ENCODE data around the gene DEPP1.

The DEPP1 gene

DNA sequence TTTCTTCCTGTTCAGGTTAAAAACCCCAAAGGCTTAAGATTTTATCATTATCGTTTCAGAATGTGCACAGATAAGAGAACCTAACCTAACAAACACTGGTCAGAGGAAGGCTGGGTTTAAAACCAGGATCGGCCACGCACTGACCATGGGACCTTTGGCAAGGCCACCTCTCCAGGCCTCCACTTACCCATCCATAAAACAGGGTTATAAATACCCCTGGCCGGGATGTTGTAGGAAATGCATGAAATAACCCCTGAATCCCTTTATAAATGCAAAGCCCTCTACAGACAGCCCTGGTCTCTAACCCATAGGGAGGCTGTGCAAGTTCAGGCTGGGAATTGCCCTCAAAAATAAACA is 418 bp downstream of the DEPP1 start:
- no peak for DNase-seq

DNA sequence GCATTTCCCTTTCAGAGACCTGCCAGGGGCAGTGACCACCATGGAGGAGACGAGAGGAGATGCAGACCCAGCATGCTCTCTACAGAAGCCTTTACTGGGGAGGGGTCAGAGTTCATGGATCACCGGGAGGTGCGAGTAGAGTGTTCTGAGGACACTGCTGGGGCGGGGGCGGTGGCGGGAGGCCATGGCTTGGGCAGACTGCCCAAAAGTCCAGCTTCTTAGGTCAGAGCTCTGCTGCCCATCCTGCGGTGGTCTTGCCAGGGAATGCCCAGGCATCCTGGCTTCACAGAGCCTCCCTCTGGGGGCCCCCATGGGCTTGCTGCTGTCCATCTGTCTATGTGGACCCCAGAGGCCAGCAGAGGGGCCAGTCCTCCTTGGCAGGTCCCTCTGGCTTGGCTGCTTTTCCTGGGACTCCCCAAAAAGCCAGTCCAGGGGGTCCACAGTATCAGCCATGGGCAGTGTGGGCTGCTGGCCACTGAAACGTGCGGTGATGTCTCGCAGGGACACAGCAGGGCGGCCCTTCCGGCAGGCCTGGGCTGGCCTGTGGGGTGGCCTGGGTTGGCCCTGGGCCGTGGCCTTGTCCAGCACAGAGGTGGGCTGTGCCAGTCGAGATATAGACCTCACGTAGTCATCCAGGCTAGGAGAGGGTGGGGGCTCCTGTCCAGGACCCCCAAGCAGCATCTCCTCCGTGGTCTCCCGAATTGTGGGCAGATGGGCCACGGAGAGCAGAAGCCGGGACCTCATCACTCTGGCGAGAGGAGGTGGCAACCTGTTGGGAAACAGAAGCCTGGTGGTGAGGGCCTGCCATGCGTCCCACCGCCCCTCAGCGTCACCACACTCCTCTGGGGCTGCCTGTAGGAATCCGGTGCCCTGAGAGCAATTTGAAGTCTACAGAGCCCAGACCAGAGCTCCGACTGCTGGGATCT is 1.1 kb downstream of the DEPP1 start:
- no peak for DNase-seq

DNA sequence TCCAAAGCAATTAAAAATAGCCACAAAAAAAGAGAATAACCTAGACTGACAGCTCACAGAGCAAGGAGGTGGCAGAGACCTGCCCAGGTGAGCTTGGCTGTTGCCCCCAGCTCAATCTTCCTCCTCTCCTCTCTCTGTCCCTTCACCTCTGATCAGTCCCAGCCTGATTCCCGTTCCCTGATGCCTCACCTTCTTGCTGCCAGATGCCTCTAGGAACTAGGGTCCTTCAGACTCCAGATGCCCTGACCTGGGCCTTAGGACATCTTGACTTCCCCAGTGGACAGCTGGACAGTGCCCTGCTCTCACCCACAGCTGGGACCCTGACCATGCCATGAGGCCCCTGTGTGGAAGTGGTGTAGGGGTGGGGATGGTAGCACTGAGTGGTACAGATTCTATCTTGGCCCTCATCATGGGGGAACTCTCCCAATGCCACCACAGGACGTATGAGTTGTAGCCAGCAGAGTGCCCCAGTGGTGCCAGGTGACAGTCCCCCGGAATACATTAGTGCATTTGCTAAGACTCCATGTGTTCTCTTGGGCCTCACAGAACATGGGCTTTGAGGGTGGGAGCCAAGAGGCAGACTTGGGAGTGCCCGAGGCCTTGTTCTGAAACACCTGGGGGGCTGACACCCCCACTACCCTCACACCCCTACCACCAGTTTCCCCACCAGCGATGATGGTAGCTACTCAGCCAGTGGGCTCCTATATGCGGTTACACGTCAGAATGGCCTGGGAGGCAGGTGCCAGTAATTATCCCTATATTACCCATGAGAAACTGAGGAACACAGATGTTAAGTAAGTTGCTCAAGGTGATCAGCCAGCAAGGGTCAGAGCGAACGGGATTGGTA is 2.0 kb downstream of the DEPP1 start:
- DNase-seq = no peak

DNA sequence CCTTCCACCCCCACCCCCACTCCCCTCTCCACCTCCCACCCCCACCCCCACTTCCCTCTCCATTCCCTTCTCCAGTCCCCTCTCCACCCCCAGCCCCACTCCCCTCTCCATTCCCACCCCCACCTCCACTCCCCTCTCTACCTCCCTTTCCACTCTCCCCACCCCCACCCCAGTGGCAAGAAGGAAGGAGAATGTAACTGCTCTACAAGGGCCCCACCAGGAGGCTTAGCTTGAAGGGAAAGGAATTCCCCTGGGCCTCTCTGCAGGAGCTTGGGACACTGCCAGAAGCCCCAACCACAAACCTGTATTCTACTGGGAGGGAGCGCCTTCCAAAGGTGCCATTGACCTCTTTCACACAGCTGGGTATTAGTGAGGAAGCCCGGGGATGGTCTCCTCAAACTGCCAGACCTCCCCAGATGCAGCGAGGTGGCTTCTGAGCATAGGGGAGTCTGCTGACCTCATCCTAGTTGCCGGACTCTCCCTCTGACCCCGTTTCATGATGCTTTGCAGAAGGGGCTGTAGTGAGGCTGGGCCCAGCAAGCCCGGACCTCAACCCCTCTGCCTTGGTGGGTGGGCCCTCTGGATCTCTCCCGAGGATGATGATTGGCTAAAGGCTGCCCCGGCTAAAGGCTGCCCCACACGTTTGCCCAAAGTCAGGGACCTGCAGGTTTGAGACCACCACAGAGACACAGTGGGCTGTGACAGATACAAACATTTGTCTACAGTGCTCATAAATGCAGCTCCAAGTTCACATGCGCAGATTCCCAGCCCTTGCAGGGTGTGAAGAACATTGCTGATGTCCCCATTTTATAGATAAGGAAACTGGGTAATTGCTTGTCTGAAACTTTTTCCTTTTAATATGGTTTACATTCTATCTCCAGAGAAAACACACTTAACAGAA is 2.9 kb downstream of the DEPP1 start:
- DNase-seq = no peak

DNA sequence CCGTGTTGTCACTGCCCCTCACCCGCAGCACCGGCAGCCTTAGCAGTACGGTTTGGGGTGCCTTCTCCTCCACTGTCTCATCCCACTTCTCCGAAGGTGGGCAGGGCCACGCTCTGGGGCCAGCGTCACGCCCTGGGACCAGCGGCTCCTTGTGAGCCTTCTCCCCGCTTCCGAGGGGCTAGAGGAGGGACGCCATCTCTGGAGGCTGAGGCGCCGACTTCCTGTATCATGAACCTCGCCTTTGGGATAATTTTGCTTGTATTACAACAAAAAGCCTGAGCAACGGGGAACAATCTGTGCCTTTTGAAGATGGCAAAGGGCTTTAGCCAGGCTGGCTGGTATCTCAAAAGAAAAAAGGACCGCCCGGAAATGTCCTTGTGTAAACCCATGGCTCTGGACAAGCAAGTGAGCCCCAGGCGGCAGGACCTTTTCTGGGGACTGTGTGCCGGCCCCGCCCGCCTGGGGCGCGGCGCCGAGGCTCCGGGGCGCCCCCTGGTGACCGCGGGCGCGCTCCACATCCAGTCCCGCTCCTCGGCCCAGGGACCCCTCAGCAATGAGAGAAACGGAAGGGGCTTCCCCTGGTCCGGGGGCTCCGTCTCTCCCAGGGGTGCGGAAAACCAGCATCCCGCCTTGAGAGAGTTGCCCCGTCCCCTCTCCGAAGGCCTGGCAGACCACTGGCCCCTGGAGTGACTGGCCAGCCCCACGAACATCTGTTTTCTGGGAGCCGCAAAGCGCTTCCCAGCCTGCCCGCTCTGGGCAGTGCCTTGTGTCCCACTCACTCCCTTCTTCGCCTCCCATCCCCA is 3.8 kb downstream of the DEPP1 start:
- DNase-seq = peak; percentile 79

DNA sequence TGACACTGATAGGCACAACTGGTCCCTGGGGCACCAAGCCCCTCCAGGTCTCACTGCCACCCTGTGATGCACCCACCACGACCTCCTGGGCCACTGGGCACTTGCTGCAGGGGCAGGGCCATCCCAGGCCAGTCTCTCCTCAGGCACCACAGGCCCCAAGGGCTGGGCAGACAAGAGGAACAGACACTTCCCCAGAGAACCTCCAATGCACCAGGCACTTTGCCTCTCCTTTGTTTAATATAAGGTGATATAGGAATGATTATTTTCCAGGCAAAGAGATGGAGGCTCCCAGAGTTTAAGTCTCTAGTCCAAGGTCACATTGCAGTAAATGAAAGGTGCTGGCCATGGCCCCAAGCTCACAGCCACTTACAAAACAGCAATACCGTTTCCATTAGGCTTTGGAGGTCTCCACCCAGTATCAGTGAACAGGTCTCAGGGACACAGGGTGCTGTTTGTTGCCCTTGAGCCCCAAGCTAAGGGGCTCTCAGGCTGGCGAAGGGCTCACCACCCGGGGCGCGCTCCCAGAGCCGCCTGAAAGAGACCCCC is 4.5 kb downstream of the DEPP1 start:
- no peak for DNase-seq

DNA sequence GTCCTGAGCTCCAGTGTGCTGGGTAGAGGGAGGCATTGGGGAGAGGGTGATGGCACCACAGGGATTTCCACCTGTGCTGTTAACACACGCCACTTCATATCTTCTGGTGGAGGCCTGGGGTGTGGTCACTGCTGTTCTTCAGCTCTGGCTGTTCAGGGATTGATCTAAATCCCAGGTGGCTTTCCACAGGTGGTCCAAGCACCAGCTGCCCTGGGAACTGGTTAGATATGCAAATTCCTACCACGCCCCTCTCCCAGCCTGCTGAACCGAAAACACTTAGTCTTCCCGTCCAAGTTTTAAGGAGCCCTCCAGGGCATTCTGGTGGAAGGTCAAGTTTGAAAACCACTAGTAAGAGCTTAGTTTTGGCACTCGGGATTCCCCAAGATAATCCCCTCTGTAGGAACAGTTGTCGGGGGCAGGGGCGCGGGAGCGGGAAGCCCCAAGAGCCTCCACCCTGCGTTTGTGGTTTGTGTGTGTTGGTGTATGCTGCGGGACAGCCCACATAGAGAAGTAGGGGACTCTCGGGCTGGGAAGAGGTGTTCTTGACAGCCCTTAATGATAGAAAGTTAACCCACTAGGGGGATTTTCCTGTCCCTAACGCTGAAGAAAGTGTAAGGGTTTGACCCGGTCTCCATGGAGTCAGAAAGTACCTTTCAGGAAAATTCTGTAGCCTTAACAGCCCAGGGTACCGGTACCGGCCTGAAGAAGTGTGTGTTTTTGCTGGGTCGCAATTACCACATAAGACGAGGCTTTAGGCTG is 5.1 kb downstream of the DEPP1 start:
- DNase-seq = no peak

DNA sequence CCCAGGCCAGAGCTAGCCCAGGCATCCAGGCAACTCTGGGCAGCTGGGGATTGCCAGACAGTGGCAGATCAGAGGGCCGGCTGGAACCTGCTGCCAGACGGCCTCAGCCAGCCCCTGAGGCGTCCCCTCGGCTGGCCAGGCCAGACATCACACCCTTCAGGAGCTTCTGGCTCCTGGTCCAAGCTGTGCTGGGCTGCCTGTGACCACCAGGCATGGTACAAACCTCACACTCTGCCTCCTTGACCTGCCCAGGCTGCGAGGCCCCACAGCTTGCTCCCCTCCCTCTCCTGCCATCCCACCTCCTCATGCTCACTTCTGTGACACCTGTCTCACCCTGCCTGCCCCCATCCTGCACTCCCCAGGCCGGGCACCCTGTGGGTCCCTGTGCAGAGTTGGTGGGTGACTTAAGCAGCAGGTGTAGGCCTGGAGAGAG is 5.7 kb downstream of the DEPP1 start:
- no peak for DNase-seq

DNA sequence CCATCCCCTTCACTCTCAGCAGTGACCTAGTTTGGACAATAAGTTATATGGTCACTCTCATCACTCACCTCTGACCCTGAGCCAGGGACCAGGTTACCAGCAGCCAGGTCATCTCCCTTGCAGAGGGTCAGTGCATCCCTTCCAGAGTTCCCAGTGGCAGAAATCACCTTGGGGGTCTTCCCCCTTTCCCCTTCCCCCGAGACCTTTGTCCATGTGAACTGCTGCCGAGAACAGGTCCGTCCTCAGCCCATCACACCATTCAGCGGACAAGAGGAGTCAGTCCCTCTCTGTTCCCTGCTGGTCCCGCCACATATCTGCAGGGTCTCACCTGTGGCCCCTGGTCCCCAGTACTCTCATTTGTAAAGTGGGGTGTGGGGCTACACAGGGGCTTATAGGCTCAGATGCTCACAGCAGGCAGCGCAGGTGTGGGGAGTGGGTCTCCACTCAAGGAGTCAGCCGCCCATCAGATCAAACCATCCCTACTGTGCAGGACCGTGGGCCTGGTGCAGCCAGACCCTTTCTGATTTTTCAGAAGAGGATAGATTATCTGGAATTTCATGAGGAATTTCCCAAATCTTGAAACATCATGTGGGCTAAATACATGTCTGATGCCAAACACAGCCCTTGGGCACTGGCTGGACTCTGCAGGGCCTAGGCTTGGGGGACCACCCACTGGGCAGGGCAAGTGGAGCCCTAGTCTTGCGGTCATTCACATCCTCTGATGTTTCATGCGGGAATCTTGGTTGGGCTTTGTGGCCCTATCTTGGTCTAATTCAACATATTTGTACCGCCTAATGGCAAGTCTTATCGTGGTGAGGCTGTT is 6.5 kb downstream of the DEPP1 start:
- DNase-seq = no peak

DNA sequence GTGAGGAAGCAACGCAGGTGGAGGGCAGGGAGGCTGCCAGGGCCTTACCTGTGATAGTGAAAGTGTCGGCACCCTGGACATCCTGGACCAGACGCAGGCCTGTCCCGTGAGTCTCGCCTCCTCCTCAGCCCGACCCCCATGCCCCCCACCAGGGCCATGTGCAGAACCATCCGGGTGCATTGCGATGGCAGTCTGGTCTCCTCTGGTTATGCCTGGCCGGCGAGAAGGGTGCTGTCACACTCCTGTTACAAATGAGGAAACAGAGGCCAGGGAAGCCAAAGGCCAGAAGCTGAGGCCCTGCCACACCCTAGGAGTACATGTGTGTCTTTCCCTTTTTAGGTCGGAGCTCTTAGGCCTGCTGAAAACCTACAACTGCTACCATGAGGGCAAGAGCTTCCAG is 7.2 kb downstream of the DEPP1 start:
- no peak for DNase-seq

DNA sequence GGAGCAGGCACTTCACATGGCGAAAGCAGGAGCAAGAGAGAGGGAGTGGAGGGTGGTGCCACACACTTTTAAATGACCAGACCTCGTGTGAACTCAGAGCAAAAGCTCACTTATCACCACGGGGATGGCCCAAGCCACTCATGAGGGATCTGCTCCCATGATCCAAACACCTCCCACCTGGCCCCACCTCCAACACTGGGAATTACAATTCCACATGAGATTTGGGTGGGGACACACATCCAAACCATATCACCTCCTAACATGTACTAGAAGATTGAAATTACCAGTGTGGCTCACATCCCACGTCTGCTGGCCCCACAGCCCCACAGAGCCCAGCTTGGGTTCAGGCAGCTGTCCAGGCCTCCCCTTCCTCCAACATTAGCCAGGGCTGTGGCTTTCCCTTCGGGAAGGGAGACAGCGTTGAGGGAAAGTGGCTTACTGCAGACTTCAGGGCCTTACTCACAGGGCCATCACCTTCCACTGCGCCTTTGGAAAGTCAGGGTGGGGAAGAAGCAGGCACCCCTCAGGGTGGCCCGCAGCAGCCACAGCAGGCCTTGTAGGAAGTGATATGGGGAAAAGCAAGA is 7.7 kb downstream of the DEPP1 start:
- DNase-seq = no peak

DNA sequence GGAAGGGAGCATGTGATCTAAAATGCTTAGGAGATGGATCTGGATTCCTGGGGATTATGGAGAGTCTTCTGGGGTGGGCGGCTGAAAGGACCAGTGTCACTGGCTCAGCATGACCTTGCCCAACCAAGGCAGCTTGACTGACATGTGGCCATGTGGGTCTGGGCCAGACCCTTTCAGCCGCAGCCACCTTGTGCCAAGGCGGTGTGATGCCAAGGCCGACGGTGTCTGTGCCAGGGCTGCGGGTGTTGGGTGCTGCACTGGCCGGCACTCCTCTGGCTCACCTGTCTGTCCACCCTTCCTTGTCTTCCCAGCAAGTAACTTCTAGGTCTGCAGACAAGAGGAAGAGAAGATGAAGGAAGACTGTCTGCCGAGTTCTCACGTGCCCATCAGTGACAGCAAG is 8.8 kb downstream of the DEPP1 start:
- DNase-seq = no peak

DNA sequence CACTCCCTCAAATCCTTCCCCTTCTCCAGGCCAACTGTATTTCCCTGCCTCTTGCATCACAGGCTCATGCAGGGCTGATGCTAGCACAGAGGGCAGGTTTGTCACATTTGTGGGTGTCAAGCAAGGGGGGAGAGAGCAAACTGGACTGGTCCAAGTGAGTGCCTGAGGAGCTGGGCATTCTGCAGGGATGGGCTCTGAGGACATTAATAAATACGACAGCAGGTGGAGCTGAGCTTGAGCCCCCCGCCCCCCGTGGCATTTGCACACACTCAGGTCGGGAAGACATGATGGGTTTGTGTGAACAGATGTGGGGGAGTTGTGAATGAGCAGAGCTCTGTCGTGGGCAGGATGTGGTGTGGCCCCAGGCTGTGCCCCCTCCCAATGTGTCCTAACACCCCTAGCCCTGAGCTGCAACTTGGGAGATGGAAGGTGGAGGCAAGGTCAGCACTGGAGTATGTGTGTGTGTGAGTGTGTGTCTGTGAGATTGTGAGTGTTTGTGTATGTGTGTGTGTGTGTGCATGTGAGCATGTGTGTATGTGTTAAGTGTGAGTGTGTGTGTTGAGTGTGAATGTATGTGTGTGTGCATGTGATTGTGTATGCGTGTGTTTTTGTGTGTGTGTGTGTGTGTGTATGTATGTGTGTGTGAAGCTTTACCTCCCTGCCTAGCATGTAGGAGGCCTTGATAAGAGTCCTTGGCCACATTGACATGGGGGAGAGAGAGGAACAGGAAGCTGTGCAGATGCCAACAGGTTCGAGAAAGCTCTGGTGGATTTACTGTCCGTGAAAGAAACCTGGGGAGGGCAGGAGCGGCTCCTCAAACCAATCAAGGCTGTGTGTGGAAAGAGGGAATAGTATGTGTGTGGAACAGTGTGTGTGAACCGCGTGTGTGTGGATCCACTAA is 9.9 kb downstream of the DEPP1 start:
- no peak for DNase-seq

DNA sequence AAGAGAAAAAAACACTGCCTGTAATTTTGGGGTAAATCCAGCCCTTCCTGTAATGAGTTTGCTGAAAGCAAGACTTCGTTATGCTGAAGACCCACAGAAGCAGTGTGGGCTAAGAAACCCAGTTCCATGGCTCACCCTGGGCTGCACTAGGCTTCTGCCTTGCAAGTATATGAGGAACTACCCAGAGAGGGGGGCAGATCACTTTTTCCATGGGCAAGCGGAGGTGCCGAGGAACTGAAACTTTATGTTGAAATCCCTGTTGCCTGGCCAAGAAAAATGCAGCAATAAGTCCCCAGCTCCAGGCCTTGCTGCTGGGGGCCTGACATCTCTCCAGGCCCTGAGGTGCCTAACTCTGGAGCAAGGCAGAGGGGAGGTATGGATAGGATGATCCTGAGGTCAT is 10.5 kb downstream of the DEPP1 start:
- peak; percentile 55 for DNase-seq

DNA sequence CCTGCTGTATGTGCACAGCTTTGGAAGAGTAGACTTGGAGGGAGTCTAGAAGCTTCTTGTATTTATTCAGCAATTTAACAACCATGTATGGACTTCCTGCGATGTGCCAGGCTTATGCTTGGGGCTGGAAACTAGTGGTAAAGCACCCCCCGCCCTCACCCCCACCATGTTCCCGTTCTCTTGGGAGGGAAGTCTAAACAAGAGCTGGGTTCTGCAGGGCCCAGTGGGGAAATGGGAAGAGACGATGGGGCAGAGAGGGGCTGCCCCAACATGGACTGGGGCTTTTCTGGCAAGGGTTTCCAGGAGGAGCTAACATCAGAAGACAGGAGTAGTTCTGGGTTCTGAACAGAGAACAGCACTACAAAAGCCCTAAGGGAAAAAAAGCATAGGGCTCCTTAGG is 11.0 kb downstream of the DEPP1 start:
- peak; percentile 32 for DNase-seq

DNA sequence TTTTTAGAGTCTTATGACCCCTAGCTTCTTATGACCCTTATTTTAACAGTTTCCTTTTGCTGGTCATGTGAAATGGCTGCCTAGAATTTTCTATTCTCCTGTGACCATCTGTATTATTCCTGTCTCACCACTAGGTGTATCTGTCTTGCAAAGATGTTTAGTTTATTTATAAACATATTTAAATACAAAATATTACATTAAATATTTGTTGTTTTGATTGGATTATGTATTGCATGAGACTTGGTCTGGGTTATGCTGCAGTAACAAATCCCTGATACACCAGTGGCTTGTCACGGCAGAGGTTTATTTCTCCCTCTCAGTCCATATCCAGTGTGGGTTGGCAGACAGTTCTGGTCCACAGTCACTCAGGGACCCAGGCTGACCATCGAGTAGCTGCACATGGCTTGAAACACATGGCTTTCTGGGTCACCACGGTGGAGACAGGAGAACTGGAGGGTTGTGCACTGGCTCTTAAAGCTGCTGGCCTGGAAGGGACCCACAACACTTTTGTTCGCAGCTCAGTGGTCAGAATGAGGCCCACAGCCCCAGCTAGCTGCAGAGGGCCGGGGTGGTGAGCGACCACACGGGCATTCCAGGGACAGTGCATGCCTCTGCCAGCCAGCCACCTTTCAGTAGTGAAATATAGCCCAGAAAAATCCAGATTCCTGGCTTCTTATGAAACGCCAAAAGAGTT is 11.6 kb downstream of the DEPP1 start:
- peak; percentile 10 for DNase-seq

DNA sequence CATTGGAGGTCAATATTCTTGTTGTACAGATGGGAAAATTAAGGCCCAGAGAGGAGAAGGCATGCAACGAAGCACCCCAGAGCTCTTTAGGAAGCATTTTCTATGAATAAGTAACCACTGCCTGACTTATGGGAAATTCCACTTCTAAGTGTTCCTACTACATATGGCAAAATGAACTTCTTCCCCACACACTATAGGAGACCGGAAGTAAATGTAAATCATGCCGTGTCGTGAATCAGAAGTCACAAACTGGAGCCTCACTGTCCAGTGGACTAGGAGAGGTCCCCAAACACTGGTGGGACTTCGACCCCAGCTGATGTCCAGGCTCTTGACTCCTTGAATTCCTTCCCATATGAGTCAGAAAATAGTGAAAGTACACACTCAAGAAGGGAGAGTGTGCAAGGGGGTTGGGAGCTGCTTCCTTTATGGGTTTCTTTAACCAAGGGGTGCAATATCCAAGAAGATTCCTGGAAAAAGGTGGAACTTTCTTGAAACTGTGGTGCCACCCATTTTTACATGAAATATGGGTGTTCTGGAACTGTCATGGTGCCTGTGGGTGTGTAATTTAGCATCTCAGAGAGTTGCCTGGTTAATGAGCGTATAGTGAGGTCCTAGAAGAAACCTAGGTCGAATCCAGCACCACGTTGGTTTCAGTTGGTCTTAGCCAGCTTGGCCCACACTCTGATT is 12.3 kb downstream of the DEPP1 start:
- peak; percentile 6 for DNase-seq

Data from right hindlimb (tissue), 1 donor.